ENCODE results near the gene SLC22A12.
"Not testable (repeated sequence)": the region's sequence is repeated elsewhere in the genome, so short reads cannot be mapped to it uniquely, and the experiment has no call there.

The SLC22A12 gene

DNA sequence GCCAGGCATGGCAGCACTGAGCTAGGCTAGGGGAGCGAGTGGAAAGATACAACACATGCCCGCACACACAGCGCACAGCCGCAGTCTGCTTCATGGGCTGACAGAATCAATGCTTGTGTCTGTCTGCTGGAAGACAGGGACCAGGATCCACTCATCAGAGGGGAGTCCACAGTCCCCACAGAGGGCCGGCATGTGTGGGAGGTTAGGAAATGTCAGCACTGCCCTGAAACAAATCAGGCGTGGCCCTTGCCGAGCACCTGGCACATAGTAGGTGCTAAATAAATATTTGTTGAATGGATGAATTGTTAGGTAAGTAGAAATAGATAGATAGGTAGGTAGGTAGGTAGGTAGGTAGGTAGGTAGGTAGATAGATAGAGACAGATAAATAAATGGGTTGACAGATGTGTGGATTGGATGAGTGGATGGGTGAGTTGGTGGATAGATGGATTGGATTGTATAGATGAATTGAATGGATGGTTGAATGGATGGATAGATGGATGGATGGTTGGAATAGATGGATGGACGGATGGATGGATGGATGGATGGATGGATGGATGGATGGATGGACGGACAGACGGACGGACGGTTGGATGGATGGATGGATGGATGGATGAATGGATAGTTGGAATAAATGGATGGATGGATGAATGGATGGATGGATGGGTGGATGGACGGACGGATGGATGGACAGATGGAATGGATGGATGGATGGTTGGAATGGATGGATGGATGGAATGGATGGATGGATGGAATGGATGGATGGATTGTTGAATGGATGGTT, 3.3 kb downstream of the SLC22A12 start:
- Histone ChIP-seq H3K79me2 (no peaks in the 10 kb centered on the region), H3K27me3 (ENCODE audit: control insufficient read depth, insufficient read depth, low read length) (no peaks in the 10 kb centered on the region), H3K9me3 (ENCODE audit: control insufficient read depth, low read length) (no peaks in the 10 kb centered on the region), H3K4me3 (ENCODE audit: low read depth, low read length) (no peak overlapping the region), H3K9ac (no peak overlapping the region), H2AFZ (no peak overlapping the region), H3K36me3 (ENCODE audit: control insufficient read depth, insufficient read depth, low read length) (no peaks in the 10 kb centered on the region), H3K4me1 (no peaks in the 10 kb centered on the region), H3K27ac (no peak overlapping the region), H3K4me2 (ENCODE audit: low read length) (no peak overlapping the region)
- TF ChIP-seq, protein P1, sequence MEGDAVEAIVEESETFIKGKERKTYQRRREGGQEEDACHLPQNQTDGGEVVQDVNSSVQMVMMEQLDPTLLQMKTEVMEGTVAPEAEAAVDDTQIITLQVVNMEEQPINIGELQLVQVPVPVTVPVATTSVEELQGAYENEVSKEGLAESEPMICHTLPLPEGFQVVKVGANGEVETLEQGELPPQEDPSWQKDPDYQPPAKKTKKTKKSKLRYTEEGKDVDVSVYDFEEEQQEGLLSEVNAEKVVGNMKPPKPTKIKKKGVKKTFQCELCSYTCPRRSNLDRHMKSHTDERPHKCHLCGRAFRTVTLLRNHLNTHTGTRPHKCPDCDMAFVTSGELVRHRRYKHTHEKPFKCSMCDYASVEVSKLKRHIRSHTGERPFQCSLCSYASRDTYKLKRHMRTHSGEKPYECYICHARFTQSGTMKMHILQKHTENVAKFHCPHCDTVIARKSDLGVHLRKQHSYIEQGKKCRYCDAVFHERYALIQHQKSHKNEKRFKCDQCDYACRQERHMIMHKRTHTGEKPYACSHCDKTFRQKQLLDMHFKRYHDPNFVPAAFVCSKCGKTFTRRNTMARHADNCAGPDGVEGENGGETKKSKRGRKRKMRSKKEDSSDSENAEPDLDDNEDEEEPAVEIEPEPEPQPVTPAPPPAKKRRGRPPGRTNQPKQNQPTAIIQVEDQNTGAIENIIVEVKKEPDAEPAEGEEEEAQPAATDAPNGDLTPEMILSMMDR (IDR thresholded peaks at IDR 0.05), result no peak

DNA sequence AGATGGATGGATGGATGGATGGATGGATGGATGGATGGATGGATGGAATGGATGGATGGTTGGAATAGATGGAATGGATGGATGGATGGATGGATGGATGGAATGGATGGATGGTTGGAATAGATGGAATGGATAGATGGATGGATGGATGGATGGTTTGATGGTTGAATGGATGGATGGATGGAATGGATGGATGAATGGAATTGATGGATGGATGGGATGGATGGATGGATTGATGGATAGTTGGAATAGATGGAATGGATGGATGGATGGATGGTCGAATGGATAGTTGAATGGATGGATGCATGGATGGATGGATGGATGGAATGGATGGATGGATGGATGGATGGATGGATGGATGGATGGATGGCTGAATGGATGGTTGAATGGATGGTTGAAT, 4.9 kb downstream of the SLC22A12 start:
- not testable (repeated sequence) for H3K9me3 ChIP-seq (ENCODE audit: control insufficient read depth, low read length); H3K27ac ChIP-seq; H3K4me3 ChIP-seq (ENCODE audit: low read depth, low read length); H3K4me1 ChIP-seq; H3K9ac ChIP-seq; H3K4me2 ChIP-seq (ENCODE audit: low read length); H3K79me2 ChIP-seq; H3K27me3 ChIP-seq (ENCODE audit: control insufficient read depth, insufficient read depth, low read length); H3K36me3 ChIP-seq (ENCODE audit: control insufficient read depth, insufficient read depth, low read length); H2AFZ ChIP-seq

DNA sequence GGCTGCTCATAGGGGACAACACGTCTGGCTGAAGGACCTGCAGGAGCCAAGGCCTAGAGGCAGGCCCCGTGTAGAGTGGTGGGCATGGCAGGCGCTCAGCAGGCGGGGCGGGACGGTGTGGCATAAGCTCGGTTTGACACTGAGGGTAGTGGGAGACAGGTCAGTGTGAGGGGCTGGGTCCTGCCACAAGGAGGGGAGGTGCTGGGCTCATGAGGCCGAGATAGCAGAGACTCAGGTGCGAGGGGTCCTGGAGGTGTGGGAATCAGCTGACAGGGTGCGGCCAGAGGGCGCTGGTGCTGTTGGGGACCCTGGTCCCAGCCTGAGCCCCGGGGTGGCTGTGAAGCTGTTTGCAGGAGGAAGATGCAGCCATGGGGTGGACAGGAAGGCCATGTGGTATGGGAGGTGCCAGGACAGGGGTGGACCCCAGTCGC, 6.7 kb downstream of the SLC22A12 start:
- Histone ChIP-seq H3K9me3 (ENCODE audit: control insufficient read depth, low read length) (no peaks in the 10 kb centered on the region), H3K9ac (no peak overlapping the region), H3K4me2 (ENCODE audit: low read length) (no peak overlapping the region), H3K4me1 (no peaks in the 10 kb centered on the region), H3K79me2 (no peaks in the 10 kb centered on the region), H3K27me3 (ENCODE audit: control insufficient read depth, insufficient read depth, low read length) (no peaks in the 10 kb centered on the region), H3K36me3 (ENCODE audit: control insufficient read depth, insufficient read depth, low read length) (no peaks in the 10 kb centered on the region), H2AFZ (no peak overlapping the region), H3K27ac (no peak overlapping the region), H3K4me3 (ENCODE audit: low read depth, low read length) (no peak overlapping the region)
- TF ChIP-seq, protein P1 (IDR thresholded peaks at IDR 0.05), result no peak

DNA sequence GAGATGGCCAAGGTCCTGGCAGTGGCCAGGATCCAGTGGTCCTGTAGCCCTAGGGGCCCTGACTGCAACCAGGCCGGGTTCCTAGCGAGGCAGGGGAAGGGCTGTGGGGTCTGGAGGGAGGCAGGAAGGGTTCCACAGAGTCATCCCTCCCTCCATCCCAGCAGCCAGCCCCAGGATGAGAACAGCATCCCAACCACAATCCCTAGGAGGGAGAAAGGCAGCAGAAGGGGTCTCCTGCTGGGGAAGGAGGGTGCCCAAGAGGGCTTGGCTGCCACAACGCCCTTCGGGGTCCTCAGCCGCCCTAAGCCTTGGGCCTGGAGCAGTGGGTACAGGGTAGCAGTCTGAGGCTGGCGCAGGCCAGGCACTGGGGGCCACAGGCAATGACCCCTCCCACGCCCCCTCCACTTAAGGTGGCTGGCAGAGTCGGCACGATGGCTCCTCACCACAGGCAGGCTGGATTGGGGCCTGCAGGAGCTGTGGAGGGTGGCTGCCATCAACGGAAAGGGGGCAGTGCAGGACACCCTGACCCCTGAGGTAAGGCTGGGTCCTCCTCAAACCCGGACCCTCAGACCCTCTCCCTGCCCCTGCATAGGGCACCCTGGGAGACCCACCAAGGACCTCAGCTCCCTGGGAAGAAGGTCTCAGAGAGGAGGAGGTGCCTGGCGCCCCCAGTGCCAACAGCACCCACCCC, 7.2 kb downstream of the SLC22A12 start:
- no peak overlapping the region for H3K27ac ChIP-seq
- no peaks in the 10 kb centered on the region for H3K4me1 ChIP-seq
- no peak overlapping the region for H3K4me2 ChIP-seq (ENCODE audit: low read length)
- H3K79me2 ChIP-seq, result no peaks in the 10 kb centered on the region
- H2AFZ ChIP-seq, result no peak overlapping the region
- H3K27me3 ChIP-seq (ENCODE audit: control insufficient read depth, insufficient read depth, low read length), result no peaks in the 10 kb centered on the region
- no peaks in the 10 kb centered on the region for H3K36me3 ChIP-seq (ENCODE audit: control insufficient read depth, insufficient read depth, low read length)
- TF ChIP-seq, protein P1 (IDR thresholded peaks at IDR 0.05), result no peak
- no peak overlapping the region for H3K9ac ChIP-seq
- no peak overlapping the region for H3K4me3 ChIP-seq (ENCODE audit: low read depth, low read length)
- H3K9me3 ChIP-seq (ENCODE audit: control insufficient read depth, low read length), result no peaks in the 10 kb centered on the region

DNA sequence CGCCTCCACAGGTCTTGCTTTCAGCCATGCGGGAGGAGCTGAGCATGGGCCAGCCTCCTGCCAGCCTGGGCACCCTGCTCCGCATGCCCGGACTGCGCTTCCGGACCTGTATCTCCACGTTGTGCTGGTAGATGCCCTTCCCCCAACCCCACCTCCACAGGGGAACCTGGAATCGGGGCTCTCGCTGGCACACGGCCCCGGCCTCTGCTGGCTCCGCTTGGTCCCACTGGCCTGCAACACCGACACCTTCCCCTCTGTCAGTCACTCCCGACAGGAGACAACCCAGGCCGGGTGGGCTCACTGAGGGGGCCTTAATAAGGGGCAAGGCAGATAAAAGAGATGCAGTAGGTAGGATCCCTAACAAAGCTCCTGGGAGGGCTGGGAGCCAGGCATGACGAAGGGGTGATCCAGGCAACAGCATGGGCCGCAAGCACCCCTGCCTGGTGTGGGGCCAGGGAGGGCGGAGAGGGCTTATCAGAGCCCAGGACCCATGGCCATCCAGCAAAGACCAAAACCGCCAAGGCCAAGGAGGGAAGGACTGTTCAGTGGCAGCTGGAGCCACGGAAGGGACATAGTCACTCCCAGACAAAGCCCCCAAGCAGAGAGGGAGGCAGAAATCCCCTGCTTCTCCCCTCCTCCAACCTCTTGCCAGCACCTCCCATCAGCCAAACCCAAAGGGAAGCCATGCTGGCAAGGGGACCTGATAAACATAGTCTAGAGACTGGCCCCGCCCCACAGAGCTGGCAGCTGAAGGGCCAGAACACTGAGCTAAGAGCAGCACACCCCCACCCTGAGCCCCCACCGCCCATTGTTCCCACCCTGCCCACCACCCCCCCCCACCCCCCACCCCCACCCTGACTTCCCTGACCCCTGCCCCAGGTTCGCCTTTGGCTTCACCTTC, 8.0 kb downstream of the SLC22A12 start:
- Histone ChIP-seq H2AFZ (no peak overlapping the region), H3K4me1 (no peaks in the 10 kb centered on the region), H3K4me3 (ENCODE audit: low read depth, low read length) (no peak overlapping the region), H3K27me3 (ENCODE audit: control insufficient read depth, insufficient read depth, low read length) (no peaks in the 10 kb centered on the region), H3K4me2 (ENCODE audit: low read length) (no peak overlapping the region), H3K27ac (no peak overlapping the region), H3K36me3 (ENCODE audit: control insufficient read depth, insufficient read depth, low read length) (no peaks in the 10 kb centered on the region), H3K79me2 (no peaks in the 10 kb centered on the region), H3K9ac (no peak overlapping the region), H3K9me3 (ENCODE audit: control insufficient read depth, low read length) (no peaks in the 10 kb centered on the region)
- TF ChIP-seq, protein P1 (IDR thresholded peaks at IDR 0.05), result no peak

All from parathyroid adenoma (tissue), 2 donors.